ENCODE measurements around the gene CTXN2.
A peak's percentile ranks its signal among the peaks of the same experiment; 100 is the strongest.

Gene CTXN2

DNA sequence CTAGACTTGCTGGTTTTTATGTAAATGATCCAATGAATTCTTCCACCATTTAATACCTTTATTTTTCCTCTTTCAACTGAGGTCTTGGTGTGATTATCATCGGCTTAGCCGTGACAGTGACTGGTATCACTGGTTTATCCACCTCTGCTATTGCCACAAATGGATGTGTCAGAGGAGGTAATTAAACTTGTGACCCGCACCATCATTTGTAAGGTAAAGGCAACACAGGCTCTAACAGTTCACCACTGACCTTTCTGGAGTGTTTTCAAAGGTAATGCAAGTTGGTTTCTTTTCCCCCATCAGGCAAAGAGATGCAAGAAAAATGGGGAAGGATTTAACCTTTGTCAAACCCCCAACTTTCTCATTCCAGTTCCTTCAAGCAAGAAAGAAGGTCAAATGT is 34.3 kb downstream of the CTXN2 start:
- DNase-seq = no peak

DNA sequence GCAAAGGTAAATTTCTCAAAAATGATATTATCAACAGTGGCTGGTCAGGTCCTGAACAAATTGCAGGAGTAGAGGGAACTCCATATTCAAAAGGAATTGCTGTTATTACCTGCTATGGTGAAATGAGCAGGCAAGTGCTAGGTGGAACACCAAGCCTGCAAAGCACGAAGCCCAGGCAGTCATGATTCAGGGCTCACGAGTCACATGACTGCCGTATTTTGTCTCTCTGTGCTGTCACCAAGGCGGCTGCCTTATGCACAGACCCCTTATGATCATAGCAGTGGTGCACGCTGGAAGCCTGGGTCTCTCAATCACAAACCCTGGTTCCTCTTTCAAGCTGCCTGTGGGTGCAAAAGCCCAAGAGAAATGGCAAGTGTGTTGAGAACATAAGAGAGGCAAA is 39.0 kb downstream of the CTXN2 start:
- no peak for DNase-seq

DNA sequence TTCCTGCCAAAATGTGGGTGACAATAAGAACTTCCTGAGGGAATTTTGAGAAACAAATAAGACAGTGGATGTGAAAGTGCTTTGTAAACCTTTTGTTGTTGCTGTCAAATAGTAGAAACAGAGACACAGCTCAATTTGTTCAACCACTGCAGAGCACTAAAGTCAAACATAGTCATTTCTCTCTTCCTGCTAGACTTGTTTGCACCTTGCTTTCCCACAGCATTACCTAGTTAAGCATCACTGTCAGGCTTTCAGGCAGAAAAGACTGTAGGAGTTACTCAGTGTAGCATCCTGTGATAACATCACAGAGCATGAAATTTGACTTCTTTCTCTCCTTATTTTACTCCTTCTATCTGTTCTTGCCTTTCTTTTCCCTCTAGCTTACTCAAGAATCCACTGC is 41.8 kb downstream of the CTXN2 start:
- DNase-seq = no peak

DNA sequence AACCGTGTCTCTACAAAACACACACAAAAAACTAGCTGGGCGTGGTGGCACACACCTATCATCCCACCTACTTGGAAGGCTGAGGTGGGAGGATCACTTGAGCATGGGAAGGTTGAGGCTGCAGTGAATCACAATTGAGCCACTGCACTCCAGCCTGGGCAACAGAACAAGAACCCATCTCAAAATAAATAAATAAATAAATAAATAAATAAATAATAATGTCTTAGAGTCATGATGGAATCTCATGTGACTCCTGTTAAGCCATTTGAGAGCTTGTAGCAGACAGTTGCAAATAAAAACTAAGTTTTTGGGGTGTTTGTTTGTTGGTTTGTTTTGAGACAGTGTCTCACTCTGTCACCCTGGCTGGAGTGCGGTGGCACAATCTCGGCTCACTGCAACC is 47.9 kb downstream of the CTXN2 start:
- DNase-seq = no peak

DNA sequence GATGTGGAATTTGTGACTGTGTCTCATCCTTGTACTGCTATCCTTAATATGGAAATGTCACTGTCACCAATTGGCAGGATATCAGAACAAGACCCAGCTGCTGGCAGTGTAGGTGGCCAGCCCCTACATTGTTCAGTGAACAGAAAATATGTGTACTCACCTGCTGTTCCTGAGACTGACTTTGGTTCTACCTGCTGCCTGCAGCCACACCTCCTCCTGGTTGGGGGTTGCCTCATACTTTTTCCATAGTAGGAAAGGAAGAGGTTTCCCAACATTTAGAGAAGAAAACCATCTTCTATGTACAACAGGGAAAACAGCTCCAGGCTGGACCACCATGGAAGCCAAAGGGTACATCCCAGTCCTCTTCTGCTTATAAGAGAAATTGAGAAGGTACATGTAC is 50.5 kb downstream of the CTXN2 start:
- no peak for DNase-seq

DNA sequence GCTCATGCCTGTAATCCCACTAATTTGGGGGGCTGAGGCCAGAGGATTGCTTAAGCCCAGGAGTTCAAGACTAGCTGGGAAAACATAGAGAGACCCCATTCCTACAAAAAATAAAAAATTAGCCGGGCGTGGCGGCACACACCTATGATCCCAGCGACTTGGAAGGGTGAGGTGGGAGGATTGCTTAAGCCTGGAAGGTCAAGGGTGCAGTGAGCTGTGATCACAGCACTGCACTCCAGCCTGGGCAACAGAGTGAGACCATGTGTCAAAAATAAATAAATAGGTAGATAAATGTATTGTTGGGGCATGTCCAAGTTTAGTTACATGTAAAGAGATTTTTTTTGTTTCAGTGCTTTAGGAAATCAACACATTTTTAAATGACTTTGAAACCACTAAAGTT is 51.1 kb downstream of the CTXN2 start:
- DNase-seq = no peak

DNA sequence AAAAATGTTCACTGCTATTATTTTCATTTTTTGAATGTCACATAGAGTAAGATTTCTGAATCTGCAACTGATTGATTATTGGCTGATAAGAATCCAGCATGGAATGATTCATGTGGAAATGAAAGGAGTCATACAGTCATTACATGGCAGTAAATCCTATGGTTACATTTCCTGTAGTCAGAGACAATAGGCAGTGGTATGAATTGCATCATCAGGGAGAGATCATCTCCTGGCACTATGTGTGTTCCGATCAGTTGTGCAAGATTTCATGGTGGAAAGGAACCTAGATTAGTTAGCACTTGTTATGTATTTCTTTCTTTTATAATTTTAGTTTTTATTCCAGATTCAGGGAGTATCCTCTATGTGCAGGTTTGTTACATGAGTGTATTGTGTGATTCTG is 53.5 kb downstream of the CTXN2 start:
- DNase-seq = no peak

DNA sequence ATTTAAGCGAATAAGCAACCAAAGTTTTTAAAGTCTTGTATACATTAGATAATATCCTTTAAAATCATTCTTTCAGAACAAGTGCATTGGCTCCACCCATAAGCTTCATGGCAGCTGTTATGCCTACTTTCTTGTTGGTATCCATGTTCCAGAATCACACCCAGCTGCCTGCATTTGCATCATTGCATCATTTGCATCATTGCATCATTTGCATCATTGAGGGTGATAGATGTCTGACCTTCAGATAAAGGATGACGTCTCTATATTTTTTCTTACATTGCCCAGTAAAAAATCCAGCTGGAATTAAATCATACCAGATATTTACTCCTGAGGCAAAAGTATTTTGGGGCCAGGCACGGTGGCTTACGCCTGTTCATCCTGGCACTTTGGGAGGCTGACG is 56.9 kb downstream of the CTXN2 start:
- DNase-seq = no peak

DNA sequence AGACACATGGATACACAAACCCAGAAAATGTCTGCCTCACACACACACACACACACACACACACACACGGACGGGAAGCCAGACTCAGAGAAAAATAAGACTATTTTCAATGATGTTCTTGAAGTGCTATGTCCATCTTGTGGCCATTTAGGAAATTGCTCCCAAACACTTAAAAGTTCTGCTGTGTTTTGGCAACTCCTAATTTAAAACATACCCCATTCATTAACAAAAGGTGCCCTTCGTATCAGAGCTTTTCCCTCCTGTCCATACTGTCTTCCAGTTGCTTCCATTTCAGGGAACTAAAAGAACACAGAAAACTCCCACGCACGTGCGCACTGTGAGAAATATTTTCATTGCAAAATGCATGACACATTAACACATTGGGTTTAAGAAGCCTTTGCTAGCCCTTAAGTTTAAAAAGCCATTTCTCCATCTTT is 59.2 kb downstream of the CTXN2 start:
- peak; percentile 73 for DNase-seq

DNA sequence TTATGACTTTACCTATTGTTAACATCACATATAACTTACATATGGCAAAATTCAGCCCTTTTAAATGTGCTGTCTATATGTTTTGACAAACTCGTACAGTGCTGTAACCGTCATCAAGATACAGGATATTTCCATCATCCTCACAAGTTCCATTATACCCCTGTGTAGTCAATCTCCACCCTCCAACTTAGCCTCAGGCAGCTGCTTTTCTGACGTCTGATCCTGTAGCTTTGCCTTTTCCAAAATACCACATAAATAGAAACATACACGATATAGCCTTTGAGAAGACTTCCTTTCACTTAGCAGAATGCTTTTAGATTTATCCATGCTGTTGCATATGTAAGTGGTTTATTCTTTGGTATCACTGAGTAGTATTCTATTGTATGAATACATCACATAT is 61.7 kb downstream of the CTXN2 start:
- no peak for DNase-seq

Data from femur (tissue), 1 donor.